ENCODE results near the gene SPAG9. TPM values are rescaled to one million over a fixed set of nuclear protein-coding genes. Genes with fewer than 3 reads are reported as not detected.

SPAG9 gene
- polyA plus RNA-seq, 1 experiment, result 18.7 TPM

- TF ChIP-seq CTCF (IDR thresholded peaks at IDR 0.05; ENCODE audit: insufficient read depth, low read depth, low read length), result no peak
- Histone ChIP-seq H3K27me3 (ENCODE audit: control insufficient read depth, insufficient read depth, low read length) (no peaks in the 10 kb centered on the region), H3K36me3 (ENCODE audit: control insufficient read depth, insufficient read depth, low read length) (no peaks in the 10 kb centered on the region), H3K4me3 (ENCODE audit: low read depth, low read length) (no peak overlapping the region)
- no peak for DNase-seq (ENCODE audit: low read depth)
- ChIA-PET CTCF (no interaction called here), POLR2A (no interaction called here)
Measured at GRCh38 chr17:51149163-51149562, 28.5 kb upstream of the SPAG9 start.

- CTCF ChIA-PET, result interaction anchor here (0.6 to 1.1 kb wide), 4 partner anchors 13 to 146 kb away, joined by 3 to 5 read pairs (median 4); no protein-coding TSS in a partner anchor
- Histone ChIP-seq H3K4me3 (ENCODE audit: low read depth, low read length) (no peak overlapping the region), H3K36me3 (ENCODE audit: control insufficient read depth, insufficient read depth, low read length) (no peaks in the 10 kb centered on the region), H3K27me3 (ENCODE audit: control insufficient read depth, insufficient read depth, low read length) (no peaks in the 10 kb centered on the region)
- TF ChIP-seq CTCF (IDR thresholded peaks at IDR 0.05; ENCODE audit: insufficient read depth, low read depth, low read length), result no peak
- no peak for DNase-seq (ENCODE audit: low read depth)
- POLR2A ChIA-PET, result no interaction called here
Measured at GRCh38 chr17:51147650-51148049, 27.0 kb upstream of the SPAG9 start.

GRCh38 chr17:51144266-51145022 is 23.8 kb upstream of the SPAG9 start:
- H3K27me3 ChIP-seq (ENCODE audit: control insufficient read depth, insufficient read depth, low read length), result no peaks in the 10 kb centered on the region
- TF ChIP-seq CTCF (IDR thresholded peaks at IDR 0.05; ENCODE audit: insufficient read depth, low read depth, low read length), result no peak
- DNase-seq (ENCODE audit: low read depth), result no peak
- CTCF ChIA-PET, result interaction anchor here (2.5 kb wide), 1 partner anchor 9 kb away, joined by 8 read pairs; the partner anchor contains the start of gene NME1
- no peak overlapping the region for H3K4me3 ChIP-seq (ENCODE audit: low read depth, low read length)
- no peaks in the 10 kb centered on the region for H3K36me3 ChIP-seq (ENCODE audit: control insufficient read depth, insufficient read depth, low read length)
- POLR2A ChIA-PET, result no interaction called here

GRCh38 chr17:51142597-51142996 is 21.9 kb upstream of the SPAG9 start:
- POLR2A ChIA-PET, result no interaction called here

More at GRCh38 chr17:51142597-51142996, 21.9 kb upstream of the SPAG9 start:
- CTCF ChIA-PET, result interaction anchor here (1.6 to 2.5 kb wide), 2 partner anchors 10 to 297 kb away, joined by 3 to 8 read pairs; partner anchors contain the start of gene NME1
- Histone ChIP-seq H3K27me3 (ENCODE audit: control insufficient read depth, insufficient read depth, low read length) (no peaks in the 10 kb centered on the region), H3K36me3 (ENCODE audit: control insufficient read depth, insufficient read depth, low read length) (no peaks in the 10 kb centered on the region), H3K4me3 (ENCODE audit: low read depth, low read length) (no peak overlapping the region)
- DNase-seq (ENCODE audit: low read depth), result no peak
- no peak for TF ChIP-seq CTCF (IDR thresholded peaks at IDR 0.05; ENCODE audit: insufficient read depth, low read depth, low read length)
